Lower lobe of right lung (tissue), 2 donors: ENCODE data around the gene SYT17. TPM values are rescaled to one million over a fixed set of nuclear protein-coding genes. Genes with fewer than 3 reads are reported as not detected.

Experiments used
- ATAC-seq, 2 donors: fragments of 200-7000 bp; cut with Tn5 transposase; one replicate each; pipeline ENCODE4 v1.9.1; 2020 to 2022; ENCODE audit warnings: mild to moderate bottlenecking in 2 of 2, moderate library complexity in 2 of 2
- DNase-seq: peaks from one replicate; pipeline ENCODE4 v3.0.0-alpha.2; 2020
- H3K27ac ChIP-seq: fragments of 200-600 bp; one replicate; pipeline ENCODE4 v1.8.0; 2022
- H3K27me3 ChIP-seq: fragments of 200-600 bp; one replicate; pipeline ENCODE4 v1.8.0; 2022; ENCODE audit warnings: low read depth
- H3K36me3 ChIP-seq: fragments of 200-600 bp; one replicate; pipeline ENCODE4 v1.8.0; 2022; ENCODE audit warnings: mild to moderate bottlenecking
- H3K4me1 ChIP-seq: fragments of 200-600 bp; one replicate; pipeline ENCODE4 v1.8.0; 2022
- H3K4me3 ChIP-seq: fragments of 200-600 bp; one replicate; pipeline ENCODE4 v1.8.0; 2022; ENCODE audit warnings: mild to moderate bottlenecking
- H3K9me3 ChIP-seq: fragments of 200-600 bp; one replicate; pipeline ENCODE4 v1.8.0; 2022
- CTCF ChIP-seq: fragments of 200-600 bp; IDR thresholded peaks from one replicate; pipeline ENCODE4 v1.8.0; 2022; ENCODE audit warnings: antibody characterized with exemption, mild to moderate bottlenecking
- intact Hi-C: fragments of 100-400 bp; cut with DNase I; formaldehyde crosslinking; loops from one replicate; pipeline ENCODE4 v1.11.0; 2022
- total RNA-seq: library from RNA; stranded (reverse); fragmentation: NEBNext Ultra II Directional; extraction: Animal tissue kit (Norgen Biotek cat#: 25700); gene quantifications from one replicate; pipeline ENCODE4 v1.2.1, GENCODE V29; 2021
- donor health status: DM: no; HTN: yes; CAD: no; lungs with severe emphysema.

The SYT17 gene
- total RNA-seq, 1 donor from 2014 or later: 11.8 TPM

GRCh38 chr16:19170043-19170655 is 2.1 kb downstream of the SYT17 start:
- H3K27me3 ChIP-seq: peaks cover 11% of the 10 kb centered on the region
- H3K4me3 ChIP-seq: no peak overlapping the region
- peaks cover 22% of the 10 kb centered on the region for H3K4me1 ChIP-seq
- no peak for DNase-seq
- TF ChIP-seq CTCF: no peak
- ATAC-seq: no peak
- H3K27ac ChIP-seq: no peak overlapping the region
- H3K9me3 ChIP-seq: no peaks in the 10 kb centered on the region
- H3K36me3 ChIP-seq: no peaks in the 10 kb centered on the region
- intact Hi-C loops: no loop called here

- no peak for ATAC-seq
- TF ChIP-seq CTCF: no peak
- H3K4me1 ChIP-seq: peaks cover 8% of the 10 kb centered on the region
- intact Hi-C loops: no loop called here
- no peak for DNase-seq
- peaks cover 11% of the 10 kb centered on the region for H3K27me3 ChIP-seq
- no peaks in the 10 kb centered on the region for H3K36me3 ChIP-seq
- no peaks in the 10 kb centered on the region for H3K9me3 ChIP-seq
- H3K4me3 ChIP-seq: no peak overlapping the region
- H3K27ac ChIP-seq: no peak overlapping the region
Measured at GRCh38 chr16:19172098-19172780, 4.2 kb downstream of the SYT17 start.

- Histone ChIP-seq H3K27me3 (peaks cover 6% of the 10 kb centered on the region), H3K4me1 (peaks cover 5% of the 10 kb centered on the region), H3K9me3 (no peaks in the 10 kb centered on the region), H3K36me3 (no peaks in the 10 kb centered on the region), H3K27ac (no peak overlapping the region), H3K4me3 (no peak overlapping the region)
- intact Hi-C loops: no loop called here
- TF ChIP-seq CTCF: no peak
- ATAC-seq: no peak
- no peak for DNase-seq
Measured at GRCh38 chr16:19173059-19173458, 5.0 kb downstream of the SYT17 start.

- Histone ChIP-seq H3K27ac (no peak overlapping the region), H3K9me3 (no peaks in the 10 kb centered on the region), H3K4me3 (no peak overlapping the region), H3K27me3 (peaks cover 1% of the 10 kb centered on the region), H3K4me1 (peaks cover 1% of the 10 kb centered on the region), H3K36me3 (no peaks in the 10 kb centered on the region)
- ATAC-seq (no peak), DNase-seq (no peak)
- no peak for TF ChIP-seq CTCF
- intact Hi-C loops: no loop called here
Measured at GRCh38 chr16:19173649-19174383, 5.8 kb downstream of the SYT17 start.

- ATAC-seq: no peak
- no peak overlapping the region for H3K4me3 ChIP-seq
- intact Hi-C loops: no loop called here
- no peaks in the 10 kb centered on the region for H3K9me3 ChIP-seq
- H3K27ac ChIP-seq: no peak overlapping the region
- DNase-seq: no peak
- TF ChIP-seq CTCF: no peak
- H3K4me1 ChIP-seq: peaks cover 2% of the 10 kb centered on the region
- no peaks in the 10 kb centered on the region for H3K36me3 ChIP-seq
- H3K27me3 ChIP-seq: no peaks in the 10 kb centered on the region
Measured at GRCh38 chr16:19174478-19174877, 6.4 kb downstream of the SYT17 start.
